HEK293 (cell line): ENCODE measurements around the gene ANKRD65.

Source experiments
- CTCF ChIA-PET: fragments of 350-600 bp; formaldehyde crosslinking; extraction: SDS; loops from one replicate; lab custom pipeline; 2021; ENCODE audit warnings: antibody characterized with exemption; lab: Yijun Ruan, JAX
- POLR2A ChIA-PET: fragments of 300-600 bp; formaldehyde crosslinking; extraction: SDS; loops from one replicate; lab custom pipeline; 2020; ENCODE audit warnings: antibody characterized with exemption, inconsistent platforms; lab: Yijun Ruan, JAX
- H3K27ac ChIP-seq: fragments of 200-500 bp; sonication (Bioruptor generic); 2 replicates; pipeline ENCODE4 v1.5.1; 2014; ENCODE audit warnings: low read depth, low read length, control low read depth, inconsistent platforms; ENCODE audit errors: extremely low read depth
- H3K36me3 ChIP-seq, 2 experiments: fragments of 200-500 bp in 1 of 2; sonication (Bioruptor generic) in 1 of 2; 1 replicate in 1 of 2; 2 replicates in 1 of 2; pipeline ENCODE4 v1.5.1; 2014 to 2017; ENCODE audit warnings: inconsistent platforms in 2 of 2, low read length in 2 of 2; ENCODE audit not compliant: control insufficient read depth in 2 of 2, insufficient read depth in 1 of 2
- H3K4me1 ChIP-seq: fragments of 200-500 bp; sonication (Bioruptor generic); 2 replicates; pipeline ENCODE4 v1.5.1; 2014; ENCODE audit warnings: mild to moderate bottlenecking, low read length, inconsistent platforms; ENCODE audit not compliant: control insufficient read depth, insufficient read depth
- H3K4me3 ChIP-seq: 2 replicates; pipeline ENCODE4 v1.5.1; 2011; ENCODE audit warnings: low read depth, mild to moderate bottlenecking, control low read depth, low read length, moderate library complexity
- H3K9me3 ChIP-seq: fragments of 200-500 bp; sonication (Bioruptor generic); 2 replicates; pipeline ENCODE4 v1.5.1; 2014; ENCODE audit warnings: low read depth, low read length, inconsistent platforms; ENCODE audit not compliant: control insufficient read depth, insufficient read depth
- EGR2 ChIP-seq: fragments of 450-650 bp; formaldehyde crosslinking; IDR thresholded peaks from 2 replicates; pipeline ENCODE4 v1.5.1; 2016; ENCODE audit warnings: low read depth, missing biosample characterization, missing genetic modification characterization
- GFI1B ChIP-seq: fragments of 450-650 bp; formaldehyde crosslinking; IDR thresholded peaks from 2 replicates; pipeline ENCODE4 v1.5.1; 2016; ENCODE audit warnings: missing biosample characterization, missing genetic modification characterization
- PBX3 ChIP-seq: sonication (generic); formaldehyde crosslinking; IDR thresholded peaks from 2 replicates; pipeline ENCODE4 v1.8.1; 2022; ENCODE audit warnings: mild to moderate bottlenecking, moderate library complexity, missing genetic modification reagents
- WT1 ChIP-seq: fragments of 450-650 bp; formaldehyde crosslinking; IDR thresholded peaks from 2 replicates; pipeline ENCODE4 v1.5.1; 2016; ENCODE audit warnings: missing biosample characterization, missing genetic modification characterization
- ZIC2 ChIP-seq: fragments of 450-650 bp; formaldehyde crosslinking; IDR thresholded peaks from 2 replicates; pipeline ENCODE4 v1.5.1; 2016; ENCODE audit warnings: missing biosample characterization, missing genetic modification characterization
- ZNF132 ChIP-seq: fragments of 450-650 bp; formaldehyde crosslinking; IDR thresholded peaks from 2 replicates; pipeline ENCODE4 v1.5.1; 2017; ENCODE audit warnings: missing biosample characterization, missing genetic modification characterization, borderline replicate concordance
- ZNF202 ChIP-seq: fragments of 450-650 bp; formaldehyde crosslinking; IDR thresholded peaks from 2 replicates; pipeline ENCODE4 v1.5.1; 2016; ENCODE audit warnings: missing biosample characterization, missing genetic modification characterization, borderline replicate concordance
- ZNF223 ChIP-seq: fragments of 450-650 bp; formaldehyde crosslinking; IDR thresholded peaks from 2 replicates; pipeline ENCODE4 v1.5.1; 2016; ENCODE audit warnings: missing biosample characterization, missing genetic modification characterization
- ZNF26 ChIP-seq: fragments of 450-650 bp; formaldehyde crosslinking; IDR thresholded peaks from 2 replicates; pipeline ENCODE4 v1.5.1; 2016; ENCODE audit warnings: missing biosample characterization, missing genetic modification characterization
- ZNF362 ChIP-seq: fragments of 450-650 bp; formaldehyde crosslinking; IDR thresholded peaks from 2 replicates; pipeline ENCODE4 v1.5.1; 2016; ENCODE audit warnings: missing biosample characterization, missing genetic modification characterization
- ZNF416 ChIP-seq: fragments of 450-650 bp; formaldehyde crosslinking; IDR thresholded peaks from 2 replicates; pipeline ENCODE4 v1.5.1; 2016; ENCODE audit warnings: missing biosample characterization, missing genetic modification characterization
- ZNF561 ChIP-seq: fragments of 450-650 bp; IDR thresholded peaks from 2 replicates; pipeline ENCODE4 v1.5.1; 2018; ENCODE audit warnings: missing biosample characterization, missing genetic modification characterization, borderline replicate concordance
- ZNF623 ChIP-seq: fragments of 450-650 bp; formaldehyde crosslinking; IDR thresholded peaks from 2 replicates; pipeline ENCODE4 v1.5.1; 2016; ENCODE audit warnings: missing biosample characterization, missing genetic modification characterization
- ZNF626 ChIP-seq: fragments of 450-650 bp; sonication (Bioruptor Pico); formaldehyde crosslinking; IDR thresholded peaks from 2 replicates; pipeline ENCODE4 v1.5.1; 2018; ENCODE audit warnings: missing biosample characterization, missing genetic modification characterization, inconsistent platforms
- ZNF677 ChIP-seq: fragments of 450-650 bp; IDR thresholded peaks from 2 replicates; pipeline ENCODE4 v1.5.0; 2018; ENCODE audit warnings: missing biosample characterization, mild to moderate bottlenecking, missing genetic modification characterization, moderate library complexity
- ZNF747 ChIP-seq: fragments of 450-650 bp; formaldehyde crosslinking; IDR thresholded peaks from 2 replicates; pipeline ENCODE4 v1.5.1; 2016; ENCODE audit warnings: missing biosample characterization, missing genetic modification characterization
- TF ChIP-seq, protein P1 (sequence below): fragments of 450-650 bp; formaldehyde crosslinking; IDR thresholded peaks from 2 replicates; pipeline ENCODE4 v1.5.1; 2016; ENCODE audit warnings: missing biosample characterization, missing genetic modification characterization
- TF ChIP-seq, protein P2 (sequence below): fragments of 450-650 bp; formaldehyde crosslinking; IDR thresholded peaks from 2 replicates; pipeline ENCODE4 v1.5.1; 2016; ENCODE audit warnings: missing biosample characterization, missing genetic modification characterization
- TF ChIP-seq, protein P3 (sequence below): fragments of 450-650 bp; formaldehyde crosslinking; IDR thresholded peaks from 2 replicates; pipeline ENCODE4 v1.5.1; 2017; ENCODE audit warnings: missing biosample characterization, missing genetic modification characterization
- TF ChIP-seq, protein P4 (sequence below): fragments of 450-650 bp; formaldehyde crosslinking; IDR thresholded peaks from 2 replicates; pipeline ENCODE4 v1.5.1; 2016; ENCODE audit warnings: missing biosample characterization, missing genetic modification characterization

The ANKRD65 gene

DNA sequence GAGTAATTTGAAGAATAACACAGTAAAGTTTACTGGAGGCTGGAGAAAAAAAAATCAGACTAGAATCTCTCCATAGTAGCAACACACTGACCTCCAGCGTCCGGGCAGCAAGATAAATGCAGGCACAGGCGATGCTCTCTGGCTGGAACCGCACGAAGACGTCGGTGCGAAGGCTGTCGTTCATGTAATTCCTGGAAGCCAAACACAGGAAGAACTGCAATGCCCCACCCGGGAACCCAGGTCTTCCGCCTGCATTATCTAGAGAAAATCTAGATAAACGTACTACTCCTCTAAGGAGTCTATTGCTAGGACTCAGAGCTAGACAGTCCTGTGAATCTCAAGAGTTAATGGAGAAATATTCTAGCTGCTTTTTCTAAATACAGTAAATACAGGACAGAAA is 30.4 kb downstream of the ANKRD65 start:
- Histone ChIP-seq H3K4me1 (no peaks in the 10 kb centered on the region), H3K9me3 (no peaks in the 10 kb centered on the region), H3K27ac (no peak overlapping the region), H3K4me3 (no peak overlapping the region), H3K36me3 (peaks cover 70 to 100% of the 10 kb centered on the region in 2 experiments)
- CTCF ChIA-PET, result interaction anchor here (0.6 to 2.2 kb wide), 2 partner anchors 13 to 18 kb away, joined by 4 to 9 read pairs; no protein-coding TSS in a partner anchor
- no peak for TF ChIP-seq ZNF26 (tag by site-specific recombination)
- TF ChIP-seq, protein P1, sequence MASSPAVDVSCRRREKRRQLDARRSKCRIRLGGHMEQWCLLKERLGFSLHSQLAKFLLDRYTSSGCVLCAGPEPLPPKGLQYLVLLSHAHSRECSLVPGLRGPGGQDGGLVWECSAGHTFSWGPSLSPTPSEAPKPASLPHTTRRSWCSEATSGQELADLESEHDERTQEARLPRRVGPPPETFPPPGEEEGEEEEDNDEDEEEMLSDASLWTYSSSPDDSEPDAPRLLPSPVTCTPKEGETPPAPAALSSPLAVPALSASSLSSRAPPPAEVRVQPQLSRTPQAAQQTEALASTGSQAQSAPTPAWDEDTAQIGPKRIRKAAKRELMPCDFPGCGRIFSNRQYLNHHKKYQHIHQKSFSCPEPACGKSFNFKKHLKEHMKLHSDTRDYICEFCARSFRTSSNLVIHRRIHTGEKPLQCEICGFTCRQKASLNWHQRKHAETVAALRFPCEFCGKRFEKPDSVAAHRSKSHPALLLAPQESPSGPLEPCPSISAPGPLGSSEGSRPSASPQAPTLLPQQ (tag by site-specific recombination), result no peak
- TF ChIP-seq ZNF132, result no peak
- no peak for TF ChIP-seq GFI1B (tag by site-specific recombination)
- TF ChIP-seq PBX3, result no peak
- TF ChIP-seq, protein P2, sequence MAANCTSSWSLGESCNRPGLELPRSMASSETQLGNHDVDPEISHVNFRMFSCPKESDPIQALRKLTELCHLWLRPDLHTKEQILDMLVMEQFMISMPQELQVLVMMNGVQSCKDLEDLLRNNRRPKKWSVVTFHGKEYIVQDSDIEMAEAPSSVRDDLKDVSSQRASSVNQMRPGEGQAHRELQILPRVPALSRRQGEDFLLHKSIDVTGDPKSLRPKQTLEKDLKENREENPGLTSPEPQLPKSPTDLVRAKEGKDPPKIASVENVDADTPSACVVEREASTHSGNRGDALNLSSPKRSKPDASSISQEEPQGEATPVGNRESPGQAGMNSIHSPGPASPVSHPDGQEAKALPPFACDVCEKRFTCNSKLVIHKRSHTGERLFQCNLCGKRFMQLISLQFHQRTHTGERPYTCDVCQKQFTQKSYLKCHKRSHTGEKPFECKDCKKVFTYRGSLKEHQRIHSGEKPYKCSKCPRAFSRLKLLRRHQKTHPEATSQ (tag by site-specific recombination), result no peak
- TF ChIP-seq WT1 (tag by site-specific recombination), result no peak
- no peak for TF ChIP-seq ZNF677
- no peak for TF ChIP-seq ZNF747
- no peak for TF ChIP-seq ZIC2 (tag by site-specific recombination)
- TF ChIP-seq ZNF223 (tag by site-specific recombination), result no peak
- TF ChIP-seq ZNF623 (tag by site-specific recombination), result no peak
- TF ChIP-seq, protein P3, sequence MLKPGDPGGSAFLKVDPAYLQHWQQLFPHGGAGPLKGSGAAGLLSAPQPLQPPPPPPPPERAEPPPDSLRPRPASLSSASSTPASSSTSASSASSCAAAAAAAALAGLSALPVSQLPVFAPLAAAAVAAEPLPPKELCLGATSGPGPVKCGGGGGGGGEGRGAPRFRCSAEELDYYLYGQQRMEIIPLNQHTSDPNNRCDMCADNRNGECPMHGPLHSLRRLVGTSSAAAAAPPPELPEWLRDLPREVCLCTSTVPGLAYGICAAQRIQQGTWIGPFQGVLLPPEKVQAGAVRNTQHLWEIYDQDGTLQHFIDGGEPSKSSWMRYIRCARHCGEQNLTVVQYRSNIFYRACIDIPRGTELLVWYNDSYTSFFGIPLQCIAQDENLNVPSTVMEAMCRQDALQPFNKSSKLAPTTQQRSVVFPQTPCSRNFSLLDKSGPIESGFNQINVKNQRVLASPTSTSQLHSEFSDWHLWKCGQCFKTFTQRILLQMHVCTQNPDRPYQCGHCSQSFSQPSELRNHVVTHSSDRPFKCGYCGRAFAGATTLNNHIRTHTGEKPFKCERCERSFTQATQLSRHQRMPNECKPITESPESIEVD, result no peak
- TF ChIP-seq, protein P4, sequence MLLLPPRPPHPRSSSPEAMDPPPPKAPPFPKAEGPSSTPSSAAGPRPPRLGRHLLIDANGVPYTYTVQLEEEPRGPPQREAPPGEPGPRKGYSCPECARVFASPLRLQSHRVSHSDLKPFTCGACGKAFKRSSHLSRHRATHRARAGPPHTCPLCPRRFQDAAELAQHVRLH (tag by site-specific recombination), result no peak
- POLR2A ChIA-PET, result interaction anchor here (1.2 kb wide), 1 partner anchor 9 kb away, joined by 3 read pairs; no protein-coding TSS in a partner anchor

GRCh38 chr1:1388078-1388472 is 33.0 kb downstream of the ANKRD65 start:
- Histone ChIP-seq H3K4me1 (no peaks in the 10 kb centered on the region), H3K27ac (no peak overlapping the region), H3K4me3 (no peak overlapping the region), H3K36me3 (peaks cover 51 to 91% of the 10 kb centered on the region in 2 experiments), H3K9me3 (no peaks in the 10 kb centered on the region)
- ChIA-PET CTCF (no interaction called here), POLR2A (interaction anchor here (0.6 to 4.6 kb wide), 4 partner anchors 10 to 56 kb away, joined by 4 to 15 read pairs (median 5); partner anchors contain the start of genes AURKAIP1 and CCNL2)
- no peak for TF ChIP-seq EGR2 (tag by site-specific recombination)
- no peak for TF ChIP-seq ZNF362 (tag by site-specific recombination)
- TF ChIP-seq ZNF561 (tag by site-specific recombination), result no peak
- no peak for TF ChIP-seq ZNF416 (tag by site-specific recombination)
- no peak for TF ChIP-seq ZNF202 (tag by site-specific recombination)
- no peak for TF ChIP-seq ZNF626 (tag by site-specific recombination)
